Measurements from ENCODE around the gene C1QTNF8.

DNA sequence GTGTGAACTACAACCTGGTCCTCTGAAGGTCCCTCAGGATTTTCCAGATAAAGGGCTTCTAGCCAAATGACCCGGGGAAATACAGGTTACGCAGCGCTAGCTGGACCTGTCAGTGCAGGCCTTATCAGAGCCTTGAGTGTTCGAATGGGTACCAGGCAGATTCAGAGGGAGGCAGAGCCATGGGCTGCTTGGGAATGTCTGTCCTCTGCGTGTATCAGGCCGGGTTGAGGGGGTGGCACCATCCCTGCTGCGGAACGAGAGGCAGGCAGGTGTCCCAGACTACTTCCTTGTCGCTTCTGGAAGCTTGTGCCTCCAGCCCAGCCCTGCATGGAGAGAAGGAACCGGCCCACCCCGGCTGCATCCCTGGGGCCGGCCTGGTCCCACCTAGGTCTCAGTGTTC, 57.1 kb downstream of the C1QTNF8 start:
- TF ChIP-seq POLR2AphosphoS5 (IDR thresholded peaks at IDR 0.05; ENCODE audit: low read depth, low read length) (no peak), TAF1 (IDR thresholded peaks at IDR 0.05; ENCODE audit: borderline replicate concordance, insufficient read depth, low read length) (no peak)
- TF ChIP-seq, protein P1, sequence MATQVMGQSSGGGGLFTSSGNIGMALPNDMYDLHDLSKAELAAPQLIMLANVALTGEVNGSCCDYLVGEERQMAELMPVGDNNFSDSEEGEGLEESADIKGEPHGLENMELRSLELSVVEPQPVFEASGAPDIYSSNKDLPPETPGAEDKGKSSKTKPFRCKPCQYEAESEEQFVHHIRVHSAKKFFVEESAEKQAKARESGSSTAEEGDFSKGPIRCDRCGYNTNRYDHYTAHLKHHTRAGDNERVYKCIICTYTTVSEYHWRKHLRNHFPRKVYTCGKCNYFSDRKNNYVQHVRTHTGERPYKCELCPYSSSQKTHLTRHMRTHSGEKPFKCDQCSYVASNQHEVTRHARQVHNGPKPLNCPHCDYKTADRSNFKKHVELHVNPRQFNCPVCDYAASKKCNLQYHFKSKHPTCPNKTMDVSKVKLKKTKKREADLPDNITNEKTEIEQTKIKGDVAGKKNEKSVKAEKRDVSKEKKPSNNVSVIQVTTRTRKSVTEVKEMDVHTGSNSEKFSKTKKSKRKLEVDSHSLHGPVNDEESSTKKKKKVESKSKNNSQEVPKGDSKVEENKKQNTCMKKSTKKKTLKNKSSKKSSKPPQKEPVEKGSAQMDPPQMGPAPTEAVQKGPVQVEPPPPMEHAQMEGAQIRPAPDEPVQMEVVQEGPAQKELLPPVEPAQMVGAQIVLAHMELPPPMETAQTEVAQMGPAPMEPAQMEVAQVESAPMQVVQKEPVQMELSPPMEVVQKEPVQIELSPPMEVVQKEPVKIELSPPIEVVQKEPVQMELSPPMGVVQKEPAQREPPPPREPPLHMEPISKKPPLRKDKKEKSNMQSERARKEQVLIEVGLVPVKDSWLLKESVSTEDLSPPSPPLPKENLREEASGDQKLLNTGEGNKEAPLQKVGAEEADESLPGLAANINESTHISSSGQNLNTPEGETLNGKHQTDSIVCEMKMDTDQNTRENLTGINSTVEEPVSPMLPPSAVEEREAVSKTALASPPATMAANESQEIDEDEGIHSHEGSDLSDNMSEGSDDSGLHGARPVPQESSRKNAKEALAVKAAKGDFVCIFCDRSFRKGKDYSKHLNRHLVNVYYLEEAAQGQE (IDR thresholded peaks at IDR 0.05; ENCODE audit: insufficient read depth in 1 of 2, low read depth in 2 of 2, low read length in 2 of 2): no peak

Measured in PFSK-1 (cell line).